Measurements from ENCODE around the gene ZNF469.

ZNF469 gene

GRCh38 chr16:88413631-88414030 is 30.9 kb downstream of the ZNF469 start:
- DNase-seq, result no peak

GRCh38 chr16:88414521-88415380 is 32.0 kb downstream of the ZNF469 start:
- DNase-seq, result no peak

- no peak for DNase-seq
These were observed 32.6 kb downstream of the ZNF469 start for GRCh38 chr16:88415381-88415705.

DNA sequence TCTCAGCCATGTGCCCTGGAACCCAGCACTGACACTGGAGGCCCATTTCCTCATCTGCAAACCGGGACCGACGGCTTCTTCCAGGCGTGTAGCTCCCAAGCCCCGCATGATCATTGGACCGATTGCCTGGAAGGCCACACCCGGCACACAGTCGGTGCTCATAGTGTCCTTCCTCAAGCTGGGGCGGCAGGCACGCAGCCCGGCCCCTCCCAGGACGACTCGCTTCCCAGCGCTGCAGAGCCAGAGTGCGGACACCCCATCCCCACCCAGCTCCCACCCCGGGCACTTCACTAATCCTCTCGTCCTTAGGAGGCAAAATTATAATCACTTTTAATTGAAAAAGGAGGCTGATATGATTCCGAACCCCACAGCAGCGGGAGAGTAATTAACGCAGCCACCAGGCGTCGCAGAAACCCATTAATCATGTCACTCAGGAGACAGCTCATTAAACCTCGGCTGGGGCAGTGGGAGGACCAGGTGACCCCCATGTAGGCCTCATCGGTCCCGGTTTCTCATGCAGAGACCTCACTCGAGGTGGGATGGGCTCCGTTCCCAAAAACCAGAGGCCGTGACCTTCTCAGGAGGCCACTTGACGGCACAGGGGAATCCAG is 33.1 kb downstream of the ZNF469 start:
- DNase-seq, result no peak

- DNase-seq, result no peak
These were observed 33.9 kb downstream of the ZNF469 start for GRCh38 chr16:88416686-88417085.

GRCh38 chr16:88417684-88418476 is 35.1 kb downstream of the ZNF469 start:
- no peak for DNase-seq

DNA sequence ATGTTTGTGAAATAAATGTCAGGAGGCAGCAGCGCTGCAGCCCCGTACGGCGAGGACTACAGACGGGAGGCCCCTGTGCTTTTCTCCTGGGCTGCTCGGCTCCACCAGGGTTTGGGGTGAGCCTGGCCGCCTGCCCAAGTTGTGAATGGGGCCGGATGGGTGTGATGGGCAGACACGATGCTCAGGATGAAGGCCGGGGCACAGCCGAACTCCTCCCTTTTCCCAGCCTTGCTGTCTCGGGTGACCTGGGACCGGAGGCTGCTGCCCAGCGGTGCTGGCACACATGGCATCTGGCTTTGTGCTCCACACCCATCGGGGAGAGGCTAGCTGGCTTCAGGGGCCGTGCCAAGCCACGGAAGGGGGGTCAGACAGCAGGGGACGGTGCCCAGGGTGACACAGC is 36.1 kb downstream of the ZNF469 start:
- DNase-seq, result no peak

GRCh38 chr16:88419790-88420189 is 37.0 kb downstream of the ZNF469 start:
- DNase-seq, result no peak

DNA sequence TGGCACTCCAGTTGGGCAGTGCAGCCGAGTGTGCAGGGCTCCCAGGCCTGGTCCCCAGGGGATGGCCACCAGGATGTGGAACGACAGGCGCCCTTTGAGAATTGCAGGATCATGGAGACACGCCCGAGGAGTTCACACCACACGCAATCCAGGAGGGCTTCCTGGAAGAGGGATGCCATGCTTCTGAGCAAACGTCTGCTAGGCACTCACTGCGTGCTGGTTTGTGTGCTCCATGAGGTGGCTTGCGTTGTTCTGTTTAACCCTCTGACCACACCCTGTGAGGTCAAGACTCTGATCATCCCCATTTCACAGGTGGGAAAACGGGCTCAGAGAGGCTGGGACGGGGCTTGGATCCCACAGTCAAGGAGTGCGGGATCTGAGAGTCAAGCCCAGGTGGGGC is 37.7 kb downstream of the ZNF469 start:
- DNase-seq, result no peak

DNA sequence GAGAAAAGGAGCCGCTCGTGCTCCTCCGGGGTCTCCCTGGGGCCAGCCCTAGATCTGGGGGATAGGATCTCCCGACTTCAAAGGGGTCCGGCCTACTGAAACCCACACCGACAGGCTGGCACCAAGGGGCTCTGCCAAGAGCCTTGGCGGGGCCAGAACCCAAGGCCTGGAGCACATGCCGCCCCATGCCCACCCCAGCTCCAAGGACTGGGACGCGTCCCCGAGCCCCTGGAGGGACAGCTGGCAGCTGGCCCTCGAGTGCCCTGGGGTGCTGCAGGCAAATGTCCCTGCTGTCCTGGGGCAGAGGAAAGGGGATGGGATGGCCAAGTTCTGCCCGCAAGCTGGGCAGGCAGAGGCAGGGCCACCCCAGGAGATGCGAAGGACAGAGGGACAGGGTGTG is 38.5 kb downstream of the ZNF469 start:
- DNase-seq, result no peak

DNA sequence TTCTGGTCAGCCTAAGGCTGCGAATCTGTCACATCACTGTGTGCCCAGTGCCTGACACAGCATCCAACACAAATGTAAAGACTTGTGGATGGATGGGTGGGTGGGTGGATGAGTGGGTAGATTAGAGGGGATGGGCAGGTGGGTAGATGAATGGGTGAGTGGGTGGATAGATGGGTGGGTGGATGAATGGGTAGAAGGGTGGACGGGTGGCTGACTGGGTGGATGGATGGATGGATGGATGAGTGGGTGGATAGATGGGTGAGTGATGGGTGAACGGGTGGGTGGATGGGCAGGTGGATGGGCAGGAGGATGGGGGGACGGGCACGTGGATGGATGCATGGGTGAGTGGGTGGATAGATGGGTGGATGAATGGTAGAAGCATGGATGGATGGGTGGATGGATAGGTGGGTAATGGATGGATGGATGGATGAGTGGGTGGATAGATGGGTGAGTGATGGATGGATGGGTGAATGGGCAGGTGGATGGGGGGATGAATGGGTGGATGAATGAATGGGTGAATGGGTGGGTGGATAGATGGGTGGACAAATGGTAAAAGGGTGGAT is 39.2 kb downstream of the ZNF469 start:
- no peak for DNase-seq

DNA sequence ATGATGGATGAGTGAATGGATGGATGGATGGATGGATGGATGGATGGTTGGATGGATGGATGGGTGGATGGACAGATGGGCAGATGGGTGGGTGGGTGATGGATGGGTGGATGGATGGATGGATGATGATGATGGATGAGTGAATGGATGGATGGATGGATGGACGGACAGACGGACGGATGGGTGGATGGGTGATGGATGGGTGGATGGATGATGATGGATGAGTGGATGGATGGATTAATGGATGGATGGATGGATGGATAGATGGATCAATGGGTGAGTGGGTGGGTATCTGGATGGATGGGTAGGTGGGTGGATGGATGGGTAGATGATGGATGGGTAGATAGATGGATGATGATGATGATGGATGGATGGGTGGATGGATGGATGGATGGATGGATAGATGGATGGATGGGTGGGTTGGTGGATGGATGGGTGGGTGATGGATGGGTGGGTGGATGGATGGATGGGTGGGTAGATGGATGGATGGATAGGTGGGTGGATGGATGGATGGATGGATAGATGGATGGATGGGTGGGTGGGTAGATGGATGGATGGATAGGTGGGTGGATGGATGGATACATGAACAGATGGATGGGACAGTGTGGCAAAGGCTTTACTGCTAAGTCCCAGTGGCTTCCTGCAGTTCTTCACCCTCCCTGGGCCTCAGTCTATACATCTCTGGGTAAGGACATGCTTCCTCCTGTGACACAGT is 40.1 kb downstream of the ZNF469 start:
- DNase-seq, result no peak

- no peak for DNase-seq
These were observed 40.7 kb downstream of the ZNF469 start for GRCh38 chr16:88423448-88423850.

DNA sequence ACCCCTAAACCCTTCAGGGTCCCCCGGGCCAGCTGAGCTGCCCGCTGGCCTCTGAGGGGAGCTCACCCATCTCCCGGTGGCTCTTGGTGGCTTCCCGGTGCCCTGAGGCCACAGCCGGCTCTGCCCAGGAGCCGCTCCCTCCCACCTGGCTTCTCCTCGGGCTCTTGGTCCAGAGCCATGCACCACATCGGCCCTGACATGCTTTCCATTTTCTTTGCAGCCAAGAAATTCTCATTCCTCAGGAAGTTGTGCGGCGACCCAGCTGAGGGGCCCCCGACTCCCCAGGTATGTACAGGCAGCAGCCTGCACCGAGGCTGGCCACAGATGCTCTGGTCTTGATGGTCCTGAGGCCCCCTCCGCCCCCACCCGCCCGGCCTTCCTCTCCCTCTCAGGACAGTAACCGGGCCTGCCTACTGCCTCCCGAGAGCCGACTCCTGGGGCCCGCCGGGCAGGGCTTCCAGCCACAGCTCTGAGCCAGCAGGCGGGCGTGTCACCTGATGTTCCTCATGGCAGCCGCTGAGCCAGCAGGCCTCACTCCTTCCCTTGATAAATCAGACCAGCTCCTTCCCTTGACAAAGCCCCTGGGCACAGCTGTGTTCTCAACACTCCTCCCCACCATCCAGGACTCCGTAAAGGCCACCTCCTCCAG is 42.0 kb downstream of the ZNF469 start:
- no peak for DNase-seq

- no peak for DNase-seq
These were observed 43.3 kb downstream of the ZNF469 start for GRCh38 chr16:88426018-88426417.

GRCh38 chr16:88427376-88427775 is 44.6 kb downstream of the ZNF469 start:
- DNase-seq, result no peak

- no peak for DNase-seq
These were observed 45.4 kb downstream of the ZNF469 start for GRCh38 chr16:88428156-88428555.

GRCh38 chr16:88428616-88429386 is 46.0 kb downstream of the ZNF469 start:
- DNase-seq, result no peak

DNA sequence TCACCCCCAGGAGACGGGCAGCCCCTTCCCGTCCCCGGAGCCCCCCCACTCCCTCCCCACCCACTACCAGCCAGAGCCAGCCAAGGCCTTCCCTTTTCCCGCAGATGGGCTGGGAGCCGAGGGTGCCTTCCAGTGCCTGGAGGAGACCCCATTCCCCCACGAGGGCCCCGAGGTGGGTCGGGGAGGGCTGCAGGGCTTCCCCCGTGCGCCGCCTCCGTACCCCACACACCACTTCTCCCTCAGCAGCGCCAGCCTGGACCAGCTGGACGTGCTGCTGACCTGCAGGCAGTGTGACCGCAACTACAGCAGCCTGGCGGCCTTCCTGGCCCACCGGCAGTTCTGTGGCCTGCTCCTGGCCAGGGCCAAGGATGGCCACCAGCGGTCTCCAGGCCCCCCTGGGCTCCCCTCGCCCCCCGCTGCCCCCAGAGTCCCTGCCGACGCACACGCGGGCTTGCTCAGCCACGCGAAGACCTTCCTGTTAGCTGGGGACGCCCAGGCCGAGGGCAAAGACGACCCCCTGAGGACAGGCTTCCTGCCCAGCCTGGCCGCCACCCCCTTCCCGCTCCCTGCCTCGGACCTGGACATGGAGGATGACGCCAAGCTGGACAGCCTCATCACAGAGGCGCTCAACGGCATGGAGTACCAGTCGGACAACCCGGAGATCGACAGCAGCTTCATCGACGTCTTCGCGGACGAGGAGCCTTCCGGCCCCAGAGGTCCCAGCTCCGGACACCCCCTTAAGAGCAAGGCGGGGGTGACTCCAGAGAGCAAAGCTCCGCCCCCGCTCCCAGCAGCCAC is 46.8 kb downstream of the ZNF469 start:
- no peak for DNase-seq

DNA sequence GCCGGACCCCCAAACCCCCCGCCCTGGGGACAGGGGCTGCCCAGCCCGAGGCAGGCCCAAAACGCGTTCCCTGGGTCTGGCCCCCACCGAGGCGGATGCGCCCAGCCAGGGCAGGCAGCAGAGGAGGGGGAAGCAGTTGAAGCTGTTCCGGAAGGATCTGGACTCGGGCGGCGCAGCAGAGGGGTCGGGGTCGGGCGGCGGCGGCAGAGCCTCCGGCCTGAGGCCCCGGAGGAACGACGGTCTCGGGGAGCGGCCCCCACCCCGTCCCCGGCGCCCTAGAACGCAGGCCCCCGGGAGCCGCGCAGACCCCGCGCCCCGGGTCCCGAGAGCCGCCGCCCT is 47.4 kb downstream of the ZNF469 start:
- DNase-seq, result no peak
